Measurements from ENCODE around the gene ZEB1.

The ZEB1 gene

GRCh38 chr10:31477584-31477983 is 158.6 kb downstream of the ZEB1 start:
- peaks cover 5% of the 10 kb centered on the region; the same call in 1 of the 2 replicates for H3F3A ChIP-seq (ENCODE audit: low read depth)
- no peak overlapping the region for H3K4me3 ChIP-seq (ENCODE audit: low read length, poor library complexity, severe bottlenecking)
- no peaks in the 10 kb centered on the region for H3K27me3 ChIP-seq (ENCODE audit: insufficient read depth, low read length, poor library complexity, severe bottlenecking)
- no peak overlapping the region for H2AFZ ChIP-seq (ENCODE audit: low read length)
- peaks cover 36% of the 10 kb centered on the region for H3K4me1 ChIP-seq (ENCODE audit: insufficient read depth, low read length, poor library complexity, severe bottlenecking)
- no peak for TF ChIP-seq CTCF (conservative IDR thresholded peaks at IDR 0.05; ENCODE audit: low read length)
- no peak for TF ChIP-seq EZH2phosphoT487 (IDR thresholded peaks at IDR 0.05; ENCODE audit: borderline replicate concordance)
- peaks cover 9% of the 10 kb centered on the region; the same call in 1 of the 2 replicates for H3K9me3 ChIP-seq (ENCODE audit: insufficient read depth, low read depth, low read length)
- peaks cover 20% of the 10 kb centered on the region for H3K79me2 ChIP-seq (ENCODE audit: insufficient read depth, low read length)
- peaks cover 12% of the 10 kb centered on the region for H3K36me3 ChIP-seq (ENCODE audit: insufficient read depth, low read length)
- no peaks in the 10 kb centered on the region for H3K9me2 ChIP-seq (replicated peaks; ENCODE audit: low read depth, low read length)
- H3K4me2 ChIP-seq (ENCODE audit: low read depth, low read length, poor library complexity, severe bottlenecking), result no peak overlapping the region
- H3K9ac ChIP-seq (ENCODE audit: low read depth, low read length, poor library complexity, severe bottlenecking), result no peak overlapping the region
- no peaks in the 10 kb centered on the region for H4K20me1 ChIP-seq (ENCODE audit: insufficient read depth, low read length, poor library complexity, severe bottlenecking)

GRCh38 chr10:31479752-31480151 is 160.7 kb downstream of the ZEB1 start:
- H3K9ac ChIP-seq (ENCODE audit: low read depth, low read length, poor library complexity, severe bottlenecking), result peak overlapping the region; percentile 46
- H3K9me3 ChIP-seq (ENCODE audit: insufficient read depth, low read depth, low read length), result peaks cover 9% of the 10 kb centered on the region; the same call in 1 of the 2 replicates
- H3K79me2 ChIP-seq (ENCODE audit: insufficient read depth, low read length), result peaks cover 30% of the 10 kb centered on the region
- no peaks in the 10 kb centered on the region for H4K20me1 ChIP-seq (ENCODE audit: insufficient read depth, low read length, poor library complexity, severe bottlenecking)
- TF ChIP-seq CTCF (conservative IDR thresholded peaks at IDR 0.05; ENCODE audit: low read length) (no peak), EZH2phosphoT487 (IDR thresholded peaks at IDR 0.05; ENCODE audit: borderline replicate concordance) (no peak)
- H3F3A ChIP-seq (ENCODE audit: low read depth), result peaks cover 5% of the 10 kb centered on the region; the same call in 1 of the 2 replicates
- H3K9me2 ChIP-seq (replicated peaks; ENCODE audit: low read depth, low read length), result no peaks in the 10 kb centered on the region
- peaks cover 19% of the 10 kb centered on the region for H3K36me3 ChIP-seq (ENCODE audit: insufficient read depth, low read length)
- peaks cover 36% of the 10 kb centered on the region for H3K4me1 ChIP-seq (ENCODE audit: insufficient read depth, low read length, poor library complexity, severe bottlenecking)
- H3K4me2 ChIP-seq (ENCODE audit: low read depth, low read length, poor library complexity, severe bottlenecking), result peak overlapping the region; percentile 77
- H3K4me3 ChIP-seq (ENCODE audit: low read length, poor library complexity, severe bottlenecking), result peak overlapping the region; percentile 43
- H2AFZ ChIP-seq (ENCODE audit: low read length), result no peak overlapping the region
- H3K27me3 ChIP-seq (ENCODE audit: insufficient read depth, low read length, poor library complexity, severe bottlenecking), result no peaks in the 10 kb centered on the region

- H4K20me1 ChIP-seq (ENCODE audit: insufficient read depth, low read length, poor library complexity, severe bottlenecking), result no peaks in the 10 kb centered on the region
- H3K9me2 ChIP-seq (replicated peaks; ENCODE audit: low read depth, low read length), result no peaks in the 10 kb centered on the region
- H3K9me3 ChIP-seq (ENCODE audit: insufficient read depth, low read depth, low read length), result 0 out of 2 replicates have a peak, but pooled peaks cover 3% of the 10 kb centered on the region
- H3K4me2 ChIP-seq (ENCODE audit: low read depth, low read length, poor library complexity, severe bottlenecking), result no peak overlapping the region
- no peak overlapping the region for H3K4me3 ChIP-seq (ENCODE audit: low read length, poor library complexity, severe bottlenecking)
- H3K79me2 ChIP-seq (ENCODE audit: insufficient read depth, low read length), result peaks cover 36% of the 10 kb centered on the region
- H3K27me3 ChIP-seq (ENCODE audit: insufficient read depth, low read length, poor library complexity, severe bottlenecking), result no peaks in the 10 kb centered on the region
- TF ChIP-seq CTCF (conservative IDR thresholded peaks at IDR 0.05; ENCODE audit: low read length) (no peak), EZH2phosphoT487 (IDR thresholded peaks at IDR 0.05; ENCODE audit: borderline replicate concordance) (no peak)
- no peak overlapping the region for H3K9ac ChIP-seq (ENCODE audit: low read depth, low read length, poor library complexity, severe bottlenecking)
- H2AFZ ChIP-seq (ENCODE audit: low read length), result no peak overlapping the region
- H3F3A ChIP-seq (ENCODE audit: low read depth), result no peaks in the 10 kb centered on the region; the same call in 1 of the 2 replicates
- H3K36me3 ChIP-seq (ENCODE audit: insufficient read depth, low read length), result peaks cover 20% of the 10 kb centered on the region
- H3K4me1 ChIP-seq (ENCODE audit: insufficient read depth, low read length, poor library complexity, severe bottlenecking), result peaks cover 20% of the 10 kb centered on the region
Observed at GRCh38 chr10:31483546-31483945, 164.5 kb downstream of the ZEB1 start.
